Endothelial cell of umbilical vein (primary cell): ENCODE measurements around the gene MAFB. TPM values are rescaled to one million over a fixed set of nuclear protein-coding genes. Genes with fewer than 3 reads are reported as not detected.

ENCODE experiments used
- BruUV-seq: library from RNA; stranded (reverse); fragments of 400-500 nt; replicated peaks from 2 replicates; lab custom pipeline; 2021; lab: Mats Ljungman, UMichigan
- CTCF ChIA-PET: fragments of 300-600, 350-600 bp; sonication (Branson Sonifier 250); formaldehyde crosslinking; loops from one replicate; lab custom pipeline; 2021; ENCODE audit warnings: antibody characterized with exemption, inconsistent platforms; lab: Charles Lee
- POLR2A ChIA-PET: fragments of 300-600, 350-600 bp; sonication (Branson Sonifier 250); formaldehyde crosslinking; loops from one replicate; lab custom pipeline; 2021; ENCODE audit warnings: antibody characterized with exemption, inconsistent platforms; lab: Charles Lee
- DNase-seq: peaks from one replicate; pipeline ENCODE4 v3.0.0-alpha.2; 2011; ENCODE audit warnings: low read depth, low spot score
- FAIRE-seq: peaks from 2 replicates; lab custom pipeline; 2011; peaks lifted over from hg19 to GRCh38; lab: Jason Lieb, UNC
- H2AFZ ChIP-seq: 2 replicates; pipeline ENCODE4 v1.6.0; 2012; ENCODE audit warnings: low read depth, low read length, control low read depth, inconsistent platforms
- H3K27ac ChIP-seq: 2 replicates; pipeline ENCODE4 v1.5.1; 2011; ENCODE audit warnings: low read depth, mild to moderate bottlenecking, control low read depth, low read length, moderate library complexity; ENCODE audit not compliant: insufficient read depth
- H3K27me3 ChIP-seq, 2 experiments: 2 replicates each; pipeline versions ENCODE4 v1.6.0 to v1.6.1; 2011; ENCODE audit warnings: low read length in 2 of 2, mixed read lengths in 1 of 2; ENCODE audit not compliant: control insufficient read depth in 2 of 2, insufficient read depth in 2 of 2
- H3K36me3 ChIP-seq, 2 experiments: 2 replicates in 1 of 2; 3 replicates in 1 of 2; pipeline ENCODE4 v1.5.1; 2011; ENCODE audit warnings: low read length in 2 of 2, mild to moderate bottlenecking in 1 of 2, moderate library complexity in 1 of 2; ENCODE audit not compliant: control insufficient read depth in 2 of 2, insufficient read depth in 2 of 2; ENCODE audit errors: extremely low read depth in 1 of 2
- H3K4me1 ChIP-seq: 3 replicates; pipeline ENCODE4 v1.5.1; 2011; ENCODE audit warnings: mild to moderate bottlenecking, low read length; ENCODE audit not compliant: control insufficient read depth, insufficient read depth; ENCODE audit errors: extremely low read depth
- H3K4me2 ChIP-seq: 2 replicates; pipeline ENCODE4 v1.6.1; 2011; ENCODE audit warnings: low read length, control low read depth, mixed read lengths; ENCODE audit not compliant: insufficient read depth
- H3K4me3 ChIP-seq, 3 experiments: fragments of 200-600 bp in 1 of 3; sonication (generic), shearing (Covaris generic) in 1 of 3; replicated peaks in 1 of 3; 2 replicates each; pipeline ENCODE4 v1.5.1; 2011 to 2016; ENCODE audit warnings: control low read depth in 3 of 3, low read length in 3 of 3, mild to moderate bottlenecking in 2 of 3, inconsistent platforms in 1 of 3, low read depth in 1 of 3, moderate library complexity in 1 of 3; ENCODE audit not compliant: insufficient read depth in 1 of 3
- H3K79me2 ChIP-seq: 2 replicates; pipeline ENCODE4 v1.6.0; 2012; ENCODE audit warnings: low read length, inconsistent platforms; ENCODE audit not compliant: control insufficient read depth, insufficient read depth
- H3K9ac ChIP-seq: replicated peaks from 2 replicates; pipeline ENCODE3; 2011; ENCODE audit warnings: low read length, control low read depth; ENCODE audit not compliant: insufficient read depth; ENCODE audit errors: extremely low read depth
- H3K9me1 ChIP-seq: replicated peaks from 3 replicates; pipeline ENCODE4 v1.6.0; 2011; ENCODE audit warnings: mild to moderate bottlenecking, low read length; ENCODE audit not compliant: control insufficient read depth, insufficient read depth; ENCODE audit errors: extremely low read depth
- H3K9me3 ChIP-seq: replicated peaks from 2 replicates; pipeline ENCODE4 v1.5.1; 2012; ENCODE audit warnings: low read length, inconsistent platforms; ENCODE audit not compliant: control insufficient read depth, insufficient read depth
- H4K20me1 ChIP-seq: replicated peaks from 2 replicates; pipeline ENCODE3; 2011; ENCODE audit warnings: mild to moderate bottlenecking, low read length; ENCODE audit not compliant: control insufficient read depth, insufficient read depth; ENCODE audit errors: extremely low read depth
- CTCF ChIP-seq, 2 donors: IDR thresholded peaks; 1 replicate in 1 of 2; 2 replicates in 1 of 2; pipeline ENCODE4 v1.5.1; 2011; ENCODE audit warnings: low read length in 2 of 2, mild to moderate bottlenecking in 2 of 2, moderate library complexity in 2 of 2, control low read depth in 1 of 2, inconsistent platforms in 1 of 2, low read depth in 1 of 2; ENCODE audit not compliant: insufficient read depth in 1 of 2; ENCODE audit errors: extremely low read depth in 1 of 2
- EZH2 ChIP-seq: IDR thresholded peaks from 2 replicates; pipeline ENCODE4 v1.6.1; 2012; ENCODE audit warnings: borderline replicate concordance, low read depth, mild to moderate bottlenecking, moderate library complexity, low read length, inconsistent platforms; ENCODE audit not compliant: severe bottlenecking
- FOS ChIP-seq: IDR thresholded peaks from 2 replicates; pipeline ENCODE4 v1.6.1; 2011; ENCODE audit warnings: mild to moderate bottlenecking, low read length, moderate library complexity, borderline replicate concordance; ENCODE audit not compliant: insufficient read depth
- GATA2 ChIP-seq: IDR thresholded peaks from 2 replicates; pipeline ENCODE4 v1.7.0; 2011; ENCODE audit warnings: low read depth, mild to moderate bottlenecking, moderate library complexity, mixed read lengths, low read length; ENCODE audit not compliant: insufficient read length, insufficient read depth
- JUN ChIP-seq: IDR thresholded peaks from 2 replicates; pipeline ENCODE4 v1.6.1; 2011; ENCODE audit warnings: borderline replicate concordance, low read depth; ENCODE audit not compliant: insufficient read length, insufficient read depth
- MAX ChIP-seq: IDR thresholded peaks from 2 replicates; pipeline ENCODE4 v1.6.1; 2011; ENCODE audit not compliant: insufficient read depth, insufficient read length
- MYC ChIP-seq: IDR thresholded peaks from one replicate; pipeline ENCODE4 v1.6.1; 2011; ENCODE audit warnings: mild to moderate bottlenecking, low read depth, low read length
- POLR2A ChIP-seq: IDR thresholded peaks from 2 replicates; pipeline ENCODE4 v1.6.1; 2012; ENCODE audit warnings: low read depth, mild to moderate bottlenecking, control low read depth, low read length
- POLR2AphosphoS5 ChIP-seq: IDR thresholded peaks from 2 replicates; pipeline ENCODE4 v1.6.1; 2012; ENCODE audit warnings: low read depth, mild to moderate bottlenecking, control low read depth, low read length, moderate library complexity; ENCODE audit not compliant: insufficient read depth
- dilution Hi-C: fragments of 300-500 bp; cut with MboI; formaldehyde crosslinking; loops from one replicate; pipeline ENCODE4 v1.15.0; 2019; ENCODE audit warnings: low sequenced_read_pairs; ENCODE audit not compliant: extremely low pct_ligation_motif_present
- intact Hi-C: fragments of 100-400 bp; cut with micrococcal nuclease; formaldehyde crosslinking; loops from one replicate; pipeline ENCODE4 v1.10.0; 2022
- polyA plus RNA-seq, 4 experiments: library from polyadenylated mRNA; depleted of rRNA in 3 of 4; stranded (reverse) in 3 of 4; unstranded in 1 of 4; fragments of >200 nt; gene quantifications; 2 replicates each; pipeline versions ENCODE4 v1.2.1 to v1.2.3, GENCODE V29; 2011 to 2012; ENCODE audit warnings: missing spikeins in 1 of 4
- total RNA-seq: library from RNA; stranded (reverse); gene quantifications from 2 replicates; pipeline ENCODE4 v1.2.3, GENCODE V29; 2021

The MAFB gene
- total and polyA plus RNA-seq, 2 donors (not counting 3 experiments of a cell fraction or from before 2014, with no cell fraction given): 1.8 to 3.4 TPM

GRCh38 chr20:40720099-40720498 lies 31.1 kb upstream of the MAFB start:
- no peaks in the 10 kb centered on the region for H3K36me3 ChIP-seq

GRCh38 chr20:40718982-40719729 lies 30.1 kb upstream of the MAFB start:
- H3K9ac ChIP-seq: no peak overlapping the region
- no peak overlapping the region for H3K4me2 ChIP-seq
- dilution Hi-C loops (no loop called here), intact Hi-C loops (no loop called here)
- ChIA-PET CTCF (interaction anchor here (1.5 kb wide), 1 partner anchor 22 kb away, joined by 7 read pairs; no protein-coding TSS in a partner anchor), POLR2A (no interaction called here)
- no peaks in the 10 kb centered on the region for H3K79me2 ChIP-seq
- no peaks in the 10 kb centered on the region for H3K36me3 ChIP-seq
- TF ChIP-seq FOS (no peak), GATA2 (no peak), MAX (no peak), EZH2 (no peak), POLR2AphosphoS5 (no peak), JUN (no peak), POLR2A (no peak), MYC (no peak), CTCF (IDR thresholded peaks at IDR 0.05; ENCODE audit: extremely low read depth in 1 of 2, insufficient read depth in 1 of 2, low read depth in 1 of 2, low read length in 2 of 2) (no peak)
- H2AFZ ChIP-seq: no peak overlapping the region
- no peaks in the 10 kb centered on the region for H4K20me1 ChIP-seq
- H3K9me1 ChIP-seq: no peaks in the 10 kb centered on the region
- BruUV-seq: no TSS peak
- no peaks in the 10 kb centered on the region for H3K4me1 ChIP-seq
- no peak overlapping the region for H3K4me3 ChIP-seq
- peaks cover 0 to 4% of the 10 kb centered on the region in 2 experiments for H3K27me3 ChIP-seq
- FAIRE-seq: no peak
- H3K9me3 ChIP-seq: no peaks in the 10 kb centered on the region
- no peak overlapping the region for H3K27ac ChIP-seq
- no peak for DNase-seq

More at GRCh38 chr20:40720099-40720498, 31.1 kb upstream of the MAFB start:
- Histone ChIP-seq H3K9ac (no peak overlapping the region), H4K20me1 (no peaks in the 10 kb centered on the region), H3K79me2 (no peaks in the 10 kb centered on the region), H3K4me3 (no peak overlapping the region), H2AFZ (no peak overlapping the region), H3K9me3 (no peaks in the 10 kb centered on the region), H3K9me1 (no peaks in the 10 kb centered on the region), H3K4me1 (no peaks in the 10 kb centered on the region), H3K27me3 (peaks cover 0 to 4% of the 10 kb centered on the region in 2 experiments), H3K27ac (no peak overlapping the region), H3K4me2 (no peak overlapping the region)
- no TSS peak for BruUV-seq
- ChIA-PET POLR2A (no interaction called here), CTCF (interaction anchor here (1.1 to 1.5 kb wide), 2 partner anchors 9 to 21 kb away, joined by 4 to 7 read pairs; no protein-coding TSS in a partner anchor)
- TF ChIP-seq POLR2A: no peak
- no peak for FAIRE-seq
- dilution Hi-C loops: no loop called here
- intact Hi-C loops: no loop called here
- no peak for DNase-seq
